GM12891 (cell line): ENCODE results near the gene TNFSF15.

ENCODE experiments used
- POLR2A ChIP-seq: IDR thresholded peaks from 2 replicates; pipeline ENCODE4 v1.6.1; 2011; ENCODE audit warnings: low read depth, low read length, control low read depth
- POLR2AphosphoS5 ChIP-seq: IDR thresholded peaks from 2 replicates; pipeline ENCODE4 v1.6.1; 2011; ENCODE audit warnings: low read depth, low read length, control low read depth
- POU2F2 ChIP-seq: IDR thresholded peaks from 2 replicates; pipeline ENCODE4 v1.6.1; 2011; ENCODE audit warnings: low read depth, mild to moderate bottlenecking, control low read depth, low read length, moderate library complexity
- SPI1 ChIP-seq: IDR thresholded peaks from 2 replicates; pipeline ENCODE4 v1.6.1; 2011; ENCODE audit warnings: low read depth, low read length, control low read depth
- TAF1 ChIP-seq: IDR thresholded peaks from 2 replicates; pipeline ENCODE4 v1.6.1; 2011; ENCODE audit warnings: low read depth, low read length, control low read depth

DNA sequence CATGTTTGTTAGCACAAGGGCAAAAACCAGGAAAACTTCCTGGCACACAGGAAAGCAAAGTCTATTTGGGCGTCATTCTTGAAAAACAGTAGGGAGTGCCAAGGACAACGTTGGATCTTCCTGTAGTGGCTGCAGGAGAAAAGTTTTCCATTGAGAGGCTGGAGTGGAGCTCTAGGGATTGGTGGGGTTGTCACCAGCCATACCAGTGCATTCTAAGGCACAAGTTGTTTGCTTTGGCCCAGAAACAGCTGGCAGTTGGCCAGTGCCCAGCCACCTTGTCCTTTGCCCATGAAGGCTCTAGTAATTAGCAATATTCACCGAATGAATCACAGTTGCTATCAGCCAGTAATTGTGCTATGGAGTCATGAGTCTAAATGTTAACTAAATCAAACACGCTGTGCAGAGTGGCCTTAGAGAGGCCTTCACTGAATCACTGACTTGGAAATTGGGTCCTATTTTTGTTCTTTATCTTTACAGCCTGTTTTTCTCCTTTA lies 26.4 kb downstream of the TNFSF15 start:
- TF ChIP-seq POLR2A: no peak
- no peak for TF ChIP-seq SPI1
- TF ChIP-seq POLR2AphosphoS5: no peak
- no peak for TF ChIP-seq TAF1
- no peak for TF ChIP-seq POU2F2
